K562 (cell line): Measurements from ENCODE around the gene IFT27. TPM values are rescaled to one million over a fixed set of nuclear protein-coding genes. Genes with fewer than 3 reads are reported as not detected.

Experiments used
- ATAC-seq: fragments of 200-7000 bp; cut with Tn5 transposase; 3 replicates; pipeline ENCODE4 v1.9.1; 2020; ENCODE audit warnings: moderate library complexity
- BruUV-seq: library from RNA; stranded (reverse); fragments of 400-500 nt; replicated peaks from 2 replicates; lab custom pipeline; 2021; lab: Mats Ljungman, UMichigan
- CTCF ChIA-PET: fragments of 300-600 bp; formaldehyde crosslinking; extraction: SDS; loops from one replicate; lab custom pipeline; 2021; ENCODE audit warnings: low intra/inter-chr PET ratio; lab: Yijun Ruan, JAX
- POLR2A ChIA-PET: fragments of 300-600, 350-650 bp; sonication (Branson Sonifier 250); formaldehyde crosslinking; extraction: SDS; loops from one replicate; lab custom pipeline; 2021; ENCODE audit warnings: antibody characterized with exemption, inconsistent platforms; lab: Yijun Ruan, JAX
- DNase-seq, 4 experiments: peaks; one replicate each; pipeline versions ENCODE4 v3.0.0 to v3.0.0-alpha.2; 2011 to 2018; ENCODE audit warnings: low spot score in 3 of 4, mixed read lengths in 3 of 4; ENCODE audit errors: extremely low read depth in 1 of 4
- FAIRE-seq: peaks from 2 replicates; lab custom pipeline; 2011; peaks lifted over from hg19 to GRCh38; lab: Jason Lieb, UNC
- H2AFZ ChIP-seq: 2 replicates; pipeline ENCODE4 v1.6.0; 2011; ENCODE audit warnings: low read depth, low read length, control low read depth, inconsistent platforms
- H3K27ac ChIP-seq: fragments of 200-600 bp; 3 replicates; pipeline ENCODE4 v1.8.0; 2011; ENCODE audit warnings: low read depth, mild to moderate bottlenecking, control low read depth, inconsistent platforms, low read length, moderate library complexity, mixed read lengths; ENCODE audit errors: extremely low read depth
- H3K27me3 ChIP-seq, 2 experiments: fragments of 300-600 bp in 1 of 2; 2 replicates in 1 of 2; 3 replicates in 1 of 2; pipeline versions ENCODE4 v1.6.0 to v1.8.0; 2011; ENCODE audit warnings: inconsistent platforms in 2 of 2, low read length in 2 of 2, mild to moderate bottlenecking in 1 of 2, mixed read lengths in 1 of 2, moderate library complexity in 1 of 2; ENCODE audit not compliant: control insufficient read depth in 2 of 2, insufficient read depth in 2 of 2
- H3K36me3 ChIP-seq: fragments of 300-600 bp; 3 replicates; pipeline ENCODE4 v1.8.0; 2011; ENCODE audit warnings: mild to moderate bottlenecking, low read length, inconsistent platforms; ENCODE audit not compliant: control insufficient read depth, insufficient read depth
- H3K4me1 ChIP-seq, 2 experiments: fragments of 200-600 bp in 1 of 2; replicated peaks in 1 of 2; 2 replicates in 1 of 2; 3 replicates in 1 of 2; pipeline versions ENCODE4 v1.5.1 to v1.8.0; 2011; ENCODE audit warnings: inconsistent platforms in 2 of 2, low read length in 2 of 2, mild to moderate bottlenecking in 1 of 2, mixed read lengths in 1 of 2, moderate library complexity in 1 of 2; ENCODE audit not compliant: control insufficient read depth in 2 of 2, insufficient read depth in 2 of 2
- H3K4me2 ChIP-seq: 2 replicates; pipeline ENCODE4 v1.6.1; 2011; ENCODE audit warnings: low read length, control low read depth, inconsistent platforms, mixed read lengths; ENCODE audit not compliant: insufficient read depth
- H3K4me3 ChIP-seq: fragments of 200-600 bp; sonication (generic), shearing (Covaris generic); 2 replicates; pipeline ENCODE4 v1.5.1; 2016; ENCODE audit warnings: control low read depth, inconsistent platforms
- H3K79me2 ChIP-seq: fragments of 200-600 bp; 3 replicates; pipeline ENCODE4 v1.8.0; 2011; ENCODE audit warnings: low read length, inconsistent platforms; ENCODE audit not compliant: control insufficient read depth, insufficient read depth
- H3K9ac ChIP-seq, 2 experiments: 2 replicates each; pipeline versions ENCODE4 v1.6.0 to v1.6.1; 2011; ENCODE audit warnings: low read depth in 2 of 2, low read length in 2 of 2, control low read depth in 1 of 2, inconsistent platforms in 1 of 2, mild to moderate bottlenecking in 1 of 2, mixed read lengths in 1 of 2; ENCODE audit not compliant: insufficient read depth in 1 of 2
- H3K9me1 ChIP-seq: one replicate; pipeline ENCODE4 v1.6.0; 2011; ENCODE audit warnings: inconsistent platforms, mild to moderate bottlenecking, low read length, moderate library complexity; ENCODE audit not compliant: control insufficient read depth, insufficient read depth
- H3K9me3 ChIP-seq: replicated peaks from 2 replicates; pipeline ENCODE4 v1.5.1; 2011; ENCODE audit warnings: low read depth, low read length, inconsistent platforms; ENCODE audit not compliant: control insufficient read depth, insufficient read depth
- H4K20me1 ChIP-seq: replicated peaks from 2 replicates; pipeline ENCODE4 v1.6.1; 2011; ENCODE audit warnings: low read length, inconsistent platforms, mixed read lengths; ENCODE audit not compliant: control insufficient read depth, insufficient read depth
- GABPB2 ChIP-seq: fragments of 250-450 bp; sonication (Bioruptor Pico); conservative IDR thresholded peaks from 2 replicates; pipeline ENCODE4 v1.5.1; 2021; ENCODE audit warnings: mild to moderate bottlenecking
- GTF2A2 ChIP-seq: IDR thresholded peaks from 2 replicates; pipeline ENCODE4 v1.6.1; 2016; ENCODE audit warnings: mild to moderate bottlenecking, missing genetic modification characterization, missing compliant biosample characterization
- HMG20A ChIP-seq: fragments of 450-650 bp; formaldehyde crosslinking; conservative IDR thresholded peaks from 2 replicates; pipeline ENCODE4 v1.4.0; 2020; ENCODE audit warnings: mild to moderate bottlenecking, mixed read lengths
- HNRNPH1 ChIP-seq: fragments of 200-400 bp; formaldehyde crosslinking; optimal IDR thresholded peaks from 2 replicates; pipeline ENCODE3; 2017; ENCODE audit warnings: low read depth, mild to moderate bottlenecking, low read length, moderate library complexity
- ILK ChIP-seq: fragments of 450-650 bp; IDR thresholded peaks from 2 replicates; pipeline ENCODE4 v1.6.1; 2016; ENCODE audit warnings: missing genetic modification characterization, low read depth, mild to moderate bottlenecking, missing compliant biosample characterization, moderate library complexity, borderline replicate concordance
- NFATC3 ChIP-seq: fragments of 450-650 bp; IDR thresholded peaks from 2 replicates; pipeline ENCODE4 v1.6.1; 2017; ENCODE audit warnings: mild to moderate bottlenecking
- WHSC1 ChIP-seq: IDR thresholded peaks from one replicate; pipeline ENCODE4 v1.6.1; 2012; ENCODE audit warnings: low read length, control low read depth, inconsistent platforms
- ZNF707 ChIP-seq: fragments of 250-450 bp; sonication (Bioruptor Pico); conservative IDR thresholded peaks from 2 replicates; pipeline ENCODE4 v1.8.0; 2022; ENCODE audit warnings: inconsistent platforms, mild to moderate bottlenecking, moderate library complexity
- WGBS: fragments of 100-300 bp; shearing (Covaris generic); methylation state at CpG from one replicate; pipeline ENCODE4 v1.1.6; 2016; ENCODE audit warnings: low coverage, mixed read lengths; ENCODE audit not compliant: insufficient coverage; ENCODE audit errors: missing lambda C conversion rate; 5-methylcytosine and 5-hydroxymethylcytosine counted together
- in situ Hi-C: fragments of 300-500 bp; cut with MboI; formaldehyde crosslinking; loops from 4 replicates; pipeline ENCODE4 v1.15.0; 2018; ENCODE audit warnings: inconsistent platforms, mixed read lengths
- intact Hi-C: fragments of 100-400 bp; cut with micrococcal nuclease; formaldehyde crosslinking; loops from 2 replicates; pipeline ENCODE4 v1.14.2; 2022
- polyA plus RNA-seq, 8 experiments: library from polyadenylated mRNA; depleted of rRNA in 4 of 8; stranded (reverse) in 5 of 8; unstranded in 3 of 8; fragments of >200 nt; fragmentation: Nextera tagmentation in 2 of 8; fragmentation: Illumina TruSeq in 1 of 8; extraction: Ambion mirVana in 2 of 8; extraction: Trizol in 1 of 8; gene quantifications; 2 replicates each; pipeline versions ENCODE4 v1.2.1 to v1.2.3, GENCODE V29; 2011 to 2014; ENCODE audit warnings: inconsistent platforms in 1 of 8, missing spikeins in 1 of 8
- total RNA-seq, 7 experiments: library from RNA; depleted of rRNA in 6 of 7; stranded (reverse); fragments of >200 nt in 6 of 7; fragmentation: Illumina TruSeq in 2 of 7; extraction: Trizol in 2 of 7; gene quantifications; 2 replicates each; pipeline versions ENCODE4 v1.2.1 to v1.2.3, GENCODE V29; 2011 to 2021; ENCODE audit warnings: low replicate concordance in 1 of 7
- TF ChIP-seq, protein P1 (sequence below): fragments of 200-600 bp; sonication (generic); IDR thresholded peaks from one replicate; pipeline ENCODE4 v1.6.1; 2012; ENCODE audit warnings: mild to moderate bottlenecking, low read depth, low read length, inconsistent platforms
- TF ChIP-seq, protein P2 (sequence below): fragments of 250-450 bp; sonication (Bioruptor Pico); IDR thresholded peaks from 2 replicates; pipeline ENCODE4 v1.9.0; 2021; ENCODE audit warnings: mild to moderate bottlenecking
- TF ChIP-seq, protein P3 (sequence below): fragments of 450-650 bp; conservative IDR thresholded peaks from 2 replicates; pipeline ENCODE4 v1.6.1; 2016; ENCODE audit warnings: missing genetic modification characterization, low read depth, mild to moderate bottlenecking, missing compliant biosample characterization, moderate library complexity

IFT27 gene
- total and polyA plus RNA-seq, 9 of the 15 experiments (the other 6 are each of a cell fraction or from before 2014, with no cell fraction given) = 0.01 to 1.4 (median 0.14) TPM; not detected in 1

DNA sequence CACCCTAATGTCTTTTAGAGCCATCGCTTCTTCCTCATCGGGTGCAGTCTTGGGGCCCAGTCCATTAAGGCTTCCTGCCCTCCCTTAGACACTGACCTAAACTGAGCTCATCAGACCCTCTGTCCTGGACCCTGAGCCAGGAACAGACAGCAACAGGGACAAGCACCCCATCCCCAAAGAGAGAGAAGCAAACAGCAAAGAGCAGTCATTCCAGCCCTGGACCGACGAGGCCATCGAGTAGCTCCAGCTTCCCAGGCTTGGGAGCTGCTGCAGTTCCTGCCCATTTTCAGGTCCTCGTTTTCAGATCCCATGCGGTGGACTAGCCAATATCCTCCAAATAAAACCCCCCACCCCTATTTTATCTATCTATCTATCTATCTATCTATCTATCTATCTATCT is 46.6 kb downstream of the IFT27 start:
- BruUV-seq = no TSS peak
- Histone ChIP-seq H3K36me3 (no peaks in the 10 kb centered on the region), H3K9me3 (no peaks in the 10 kb centered on the region), H3K4me3 (no peak overlapping the region), H3K9me1 (no peaks in the 10 kb centered on the region), H3K9ac (no peak overlapping the region), H4K20me1 (no peaks in the 10 kb centered on the region), H3K27me3 (peaks cover 0 to 21% of the 10 kb centered on the region in 2 experiments; a peak in 3 of 5 replicates), H3K79me2 (no peaks in the 10 kb centered on the region), H2AFZ (no peak overlapping the region), H3K4me1 (no peaks in the 10 kb centered on the region), H3K27ac (no peak overlapping the region), H3K4me2 (no peak overlapping the region)
- in situ Hi-C loops (no loop called here), intact Hi-C loops (no loop called here)
- FAIRE-seq (no peak), ATAC-seq (no peak), DNase-seq (no peak)
- POLR2A ChIA-PET = interaction anchor here (0.7 kb wide), 1 partner anchor 19 kb away, joined by 3 read pairs; no protein-coding TSS in a partner anchor
- CTCF ChIA-PET = no interaction called here
- 2% methylated on average over 5 of the region's 7 CpGs for WGBS
- TF ChIP-seq HNRNPH1 (no peak), GABPB2 (CRISPR knock-in tag) (no peak), NFATC3 (no peak), WHSC1 (no peak), ZNF707 (CRISPR knock-in tag) (no peak), HMG20A (no peak), ILK (tag) (no peak), GTF2A2 (tag) (no peak)
- TF ChIP-seq, protein P1, sequence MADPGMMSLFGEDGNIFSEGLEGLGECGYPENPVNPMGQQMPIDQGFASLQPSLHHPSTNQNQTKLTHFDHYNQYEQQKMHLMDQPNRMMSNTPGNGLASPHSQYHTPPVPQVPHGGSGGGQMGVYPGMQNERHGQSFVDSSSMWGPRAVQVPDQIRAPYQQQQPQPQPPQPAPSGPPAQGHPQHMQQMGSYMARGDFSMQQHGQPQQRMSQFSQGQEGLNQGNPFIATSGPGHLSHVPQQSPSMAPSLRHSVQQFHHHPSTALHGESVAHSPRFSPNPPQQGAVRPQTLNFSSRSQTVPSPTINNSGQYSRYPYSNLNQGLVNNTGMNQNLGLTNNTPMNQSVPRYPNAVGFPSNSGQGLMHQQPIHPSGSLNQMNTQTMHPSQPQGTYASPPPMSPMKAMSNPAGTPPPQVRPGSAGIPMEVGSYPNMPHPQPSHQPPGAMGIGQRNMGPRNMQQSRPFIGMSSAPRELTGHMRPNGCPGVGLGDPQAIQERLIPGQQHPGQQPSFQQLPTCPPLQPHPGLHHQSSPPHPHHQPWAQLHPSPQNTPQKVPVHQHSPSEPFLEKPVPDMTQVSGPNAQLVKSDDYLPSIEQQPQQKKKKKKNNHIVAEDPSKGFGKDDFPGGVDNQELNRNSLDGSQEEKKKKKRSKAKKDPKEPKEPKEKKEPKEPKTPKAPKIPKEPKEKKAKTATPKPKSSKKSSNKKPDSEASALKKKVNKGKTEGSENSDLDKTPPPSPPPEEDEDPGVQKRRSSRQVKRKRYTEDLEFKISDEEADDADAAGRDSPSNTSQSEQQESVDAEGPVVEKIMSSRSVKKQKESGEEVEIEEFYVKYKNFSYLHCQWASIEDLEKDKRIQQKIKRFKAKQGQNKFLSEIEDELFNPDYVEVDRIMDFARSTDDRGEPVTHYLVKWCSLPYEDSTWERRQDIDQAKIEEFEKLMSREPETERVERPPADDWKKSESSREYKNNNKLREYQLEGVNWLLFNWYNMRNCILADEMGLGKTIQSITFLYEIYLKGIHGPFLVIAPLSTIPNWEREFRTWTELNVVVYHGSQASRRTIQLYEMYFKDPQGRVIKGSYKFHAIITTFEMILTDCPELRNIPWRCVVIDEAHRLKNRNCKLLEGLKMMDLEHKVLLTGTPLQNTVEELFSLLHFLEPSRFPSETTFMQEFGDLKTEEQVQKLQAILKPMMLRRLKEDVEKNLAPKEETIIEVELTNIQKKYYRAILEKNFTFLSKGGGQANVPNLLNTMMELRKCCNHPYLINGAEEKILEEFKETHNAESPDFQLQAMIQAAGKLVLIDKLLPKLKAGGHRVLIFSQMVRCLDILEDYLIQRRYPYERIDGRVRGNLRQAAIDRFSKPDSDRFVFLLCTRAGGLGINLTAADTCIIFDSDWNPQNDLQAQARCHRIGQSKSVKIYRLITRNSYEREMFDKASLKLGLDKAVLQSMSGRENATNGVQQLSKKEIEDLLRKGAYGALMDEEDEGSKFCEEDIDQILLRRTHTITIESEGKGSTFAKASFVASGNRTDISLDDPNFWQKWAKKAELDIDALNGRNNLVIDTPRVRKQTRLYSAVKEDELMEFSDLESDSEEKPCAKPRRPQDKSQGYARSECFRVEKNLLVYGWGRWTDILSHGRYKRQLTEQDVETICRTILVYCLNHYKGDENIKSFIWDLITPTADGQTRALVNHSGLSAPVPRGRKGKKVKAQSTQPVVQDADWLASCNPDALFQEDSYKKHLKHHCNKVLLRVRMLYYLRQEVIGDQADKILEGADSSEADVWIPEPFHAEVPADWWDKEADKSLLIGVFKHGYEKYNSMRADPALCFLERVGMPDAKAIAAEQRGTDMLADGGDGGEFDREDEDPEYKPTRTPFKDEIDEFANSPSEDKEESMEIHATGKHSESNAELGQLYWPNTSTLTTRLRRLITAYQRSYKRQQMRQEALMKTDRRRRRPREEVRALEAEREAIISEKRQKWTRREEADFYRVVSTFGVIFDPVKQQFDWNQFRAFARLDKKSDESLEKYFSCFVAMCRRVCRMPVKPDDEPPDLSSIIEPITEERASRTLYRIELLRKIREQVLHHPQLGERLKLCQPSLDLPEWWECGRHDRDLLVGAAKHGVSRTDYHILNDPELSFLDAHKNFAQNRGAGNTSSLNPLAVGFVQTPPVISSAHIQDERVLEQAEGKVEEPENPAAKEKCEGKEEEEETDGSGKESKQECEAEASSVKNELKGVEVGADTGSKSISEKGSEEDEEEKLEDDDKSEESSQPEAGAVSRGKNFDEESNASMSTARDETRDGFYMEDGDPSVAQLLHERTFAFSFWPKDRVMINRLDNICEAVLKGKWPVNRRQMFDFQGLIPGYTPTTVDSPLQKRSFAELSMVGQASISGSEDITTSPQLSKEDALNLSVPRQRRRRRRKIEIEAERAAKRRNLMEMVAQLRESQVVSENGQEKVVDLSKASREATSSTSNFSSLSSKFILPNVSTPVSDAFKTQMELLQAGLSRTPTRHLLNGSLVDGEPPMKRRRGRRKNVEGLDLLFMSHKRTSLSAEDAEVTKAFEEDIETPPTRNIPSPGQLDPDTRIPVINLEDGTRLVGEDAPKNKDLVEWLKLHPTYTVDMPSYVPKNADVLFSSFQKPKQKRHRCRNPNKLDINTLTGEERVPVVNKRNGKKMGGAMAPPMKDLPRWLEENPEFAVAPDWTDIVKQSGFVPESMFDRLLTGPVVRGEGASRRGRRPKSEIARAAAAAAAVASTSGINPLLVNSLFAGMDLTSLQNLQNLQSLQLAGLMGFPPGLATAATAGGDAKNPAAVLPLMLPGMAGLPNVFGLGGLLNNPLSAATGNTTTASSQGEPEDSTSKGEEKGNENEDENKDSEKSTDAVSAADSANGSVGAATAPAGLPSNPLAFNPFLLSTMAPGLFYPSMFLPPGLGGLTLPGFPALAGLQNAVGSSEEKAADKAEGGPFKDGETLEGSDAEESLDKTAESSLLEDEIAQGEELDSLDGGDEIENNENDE = no peak
- TF ChIP-seq, protein P2, sequence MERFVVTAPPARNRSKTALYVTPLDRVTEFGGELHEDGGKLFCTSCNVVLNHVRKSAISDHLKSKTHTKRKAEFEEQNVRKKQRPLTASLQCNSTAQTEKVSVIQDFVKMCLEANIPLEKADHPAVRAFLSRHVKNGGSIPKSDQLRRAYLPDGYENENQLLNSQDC (CRISPR knock-in tag) = no peak
- TF ChIP-seq, protein P3, sequence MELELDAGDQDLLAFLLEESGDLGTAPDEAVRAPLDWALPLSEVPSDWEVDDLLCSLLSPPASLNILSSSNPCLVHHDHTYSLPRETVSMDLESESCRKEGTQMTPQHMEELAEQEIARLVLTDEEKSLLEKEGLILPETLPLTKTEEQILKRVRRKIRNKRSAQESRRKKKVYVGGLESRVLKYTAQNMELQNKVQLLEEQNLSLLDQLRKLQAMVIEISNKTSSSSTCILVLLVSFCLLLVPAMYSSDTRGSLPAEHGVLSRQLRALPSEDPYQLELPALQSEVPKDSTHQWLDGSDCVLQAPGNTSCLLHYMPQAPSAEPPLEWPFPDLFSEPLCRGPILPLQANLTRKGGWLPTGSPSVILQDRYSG (tag) = no peak
